Measurements from ENCODE around the gene RGS8. TPM values are rescaled to one million over a fixed set of nuclear protein-coding genes. Genes with fewer than 3 reads are reported as not detected.

The RGS8 gene
- polyA plus RNA-seq, 4 donors, result 0.04 to 0.12 TPM; not detected in 2

- no peak for DNase-seq (ENCODE audit: low read depth in 4 of 4, low spot score in 3 of 4)
Observed at GRCh38 chr1:182644886-182645285, 39.5 kb downstream of the RGS8 start.

GRCh38 chr1:182643699-182644098, 40.7 kb downstream of the RGS8 start:
- no peak for DNase-seq (ENCODE audit: low read depth in 4 of 4, low spot score in 3 of 4)

DNA sequence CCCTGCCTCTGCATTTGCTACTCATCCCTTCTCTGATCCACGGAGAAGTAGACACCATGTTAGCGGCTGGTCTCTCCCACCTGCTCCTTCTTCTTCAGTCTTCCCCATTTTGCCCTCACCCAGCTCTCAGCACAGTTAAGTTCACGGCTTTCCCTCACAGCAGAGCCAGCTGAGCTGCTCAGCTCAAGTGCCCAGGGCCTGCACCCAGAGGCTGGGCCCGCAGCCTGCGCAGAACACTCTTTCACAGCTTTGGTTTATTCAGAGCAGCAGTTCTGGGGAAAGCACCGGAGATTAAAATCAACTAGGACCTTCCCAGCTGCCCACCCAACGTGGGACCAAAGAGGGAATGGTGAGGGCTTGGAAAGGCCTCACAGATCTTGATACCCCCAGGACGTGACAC, 41.9 kb downstream of the RGS8 start:
- DNase-seq (ENCODE audit: low read depth in 4 of 4, low spot score in 3 of 4), result no peak

DNA sequence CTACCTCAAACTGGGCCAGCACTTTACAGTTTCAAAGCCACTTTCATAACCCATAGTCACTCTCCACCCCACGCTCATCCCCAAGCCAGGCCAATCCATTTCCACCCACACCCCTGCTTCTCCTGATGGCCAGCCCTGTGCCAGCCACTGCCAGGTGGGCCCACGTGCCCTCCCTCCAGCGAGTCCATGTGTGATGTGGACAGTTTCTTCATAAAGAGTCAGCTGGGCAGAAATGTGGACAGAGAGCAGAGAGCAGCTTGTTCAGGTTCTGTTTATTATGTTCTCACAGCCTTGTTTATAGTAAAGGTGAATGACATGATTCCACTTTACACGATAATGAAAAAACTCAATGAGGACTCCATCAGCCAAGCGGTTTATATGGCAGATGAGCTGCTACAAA, 42.8 kb downstream of the RGS8 start:
- no peak for DNase-seq (ENCODE audit: low read depth in 4 of 4, low spot score in 3 of 4)

DNA sequence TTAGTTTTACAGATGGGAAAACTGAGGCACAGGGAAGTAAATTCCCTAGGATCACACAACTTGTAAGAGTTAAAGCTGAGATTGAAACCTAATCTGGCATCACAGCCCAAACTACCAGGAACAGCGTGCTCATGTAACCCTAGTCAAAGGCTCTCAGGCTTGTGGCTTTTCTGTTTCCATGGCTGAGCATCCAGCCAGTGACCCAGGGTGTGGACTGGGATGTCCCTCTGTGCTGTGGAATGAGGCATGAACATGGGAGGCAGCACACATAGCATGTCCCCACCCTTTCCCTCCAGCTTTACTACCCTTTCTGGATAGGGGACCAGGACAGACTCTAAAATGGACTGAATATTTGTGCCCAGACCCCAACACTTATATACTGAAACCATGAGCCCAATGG, 45.1 kb downstream of the RGS8 start:
- DNase-seq (ENCODE audit: low read depth in 4 of 4, low spot score in 3 of 4), result no peak

GRCh38 chr1:182637769-182638168, 46.6 kb downstream of the RGS8 start:
- DNase-seq (ENCODE audit: low read depth in 4 of 4, low spot score in 3 of 4), result no peak

DNA sequence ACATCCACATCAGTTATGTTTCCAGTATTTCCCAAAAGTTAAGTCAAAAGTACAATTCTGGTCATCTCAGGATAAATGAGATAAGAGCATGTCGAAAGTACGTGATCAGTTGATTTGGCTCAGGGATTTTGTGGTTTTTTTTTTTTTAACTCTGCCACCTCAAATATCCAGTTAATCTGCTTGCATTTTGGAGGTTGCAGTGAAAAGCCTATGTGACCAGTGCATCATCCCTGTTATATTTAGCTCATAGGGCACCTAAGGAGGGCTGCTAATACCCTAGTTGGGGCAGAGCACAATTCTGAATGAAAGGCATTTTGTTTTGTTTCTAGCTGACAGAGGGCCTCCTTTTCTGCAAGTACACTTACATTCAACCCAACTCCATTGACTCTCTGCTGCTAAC, 48.5 kb downstream of the RGS8 start:
- no peak for DNase-seq (ENCODE audit: low read depth in 4 of 4, low spot score in 3 of 4)

Other genes with a start within 250 kb of the RGS8 start
- under 1 TPM in 1 of 4 donors, not detected in 3; 0.09 TPM for gene RGSL1, start 234.4 kb downstream of the RGS8 start, polyA plus RNA-seq (ENCODE audit: insufficient read length in 4 of 4)
- gene RNASEL, start 95.3 kb downstream of the RGS8 start, polyA plus RNA-seq (ENCODE audit: insufficient read length in 4 of 4), result 10 to 100 TPM in 3 of 4 donors, 1 to 10 TPM in 1; 8.4 to 13.6 (median 10.6) TPM
- gene RGS16, start 80.2 kb downstream of the RGS8 start, polyA plus RNA-seq (ENCODE audit: insufficient read length in 4 of 4), result 1 to 10 TPM in 2 of 4 donors, under 1 TPM in 2; 0.87 to 2.4 (median 1.4) TPM
- 10 to 100 TPM in 1 of 4 donors, 1 to 10 TPM in 3; 5.8 to 10.5 (median 8.3) TPM for gene NPL, start 105.2 kb upstream of the RGS8 start, polyA plus RNA-seq (ENCODE audit: insufficient read length in 4 of 4)
- 100 to 1,000 TPM; 258 to 281 (median 271) TPM for gene DHX9, start 154.8 kb upstream of the RGS8 start, polyA plus RNA-seq (ENCODE audit: insufficient read length in 4 of 4)

Measured in right renal pelvis (tissue), 4 donors.